Stimulated activated CD4-positive, alpha-beta T cell treated with anti-CD3 and anti-CD28 coated beads, Interleukin-12 subunit alpha, Interleukin-12 subunit beta, amount 100 ng/mL, for 48 hours (primary cell): ENCODE measurements around the gene MRPS22.
A peak's percentile ranks its signal among the peaks of the same experiment; 100 is the strongest.

Experiments used
- DNase-seq, 3 donors: peaks; one replicate each; pipeline ENCODE4 v3.0.0-alpha.2; 2020; ENCODE audit warnings: low read depth in 2 of 3, low spot score in 1 of 3

MRPS22 gene

GRCh38 chr3:139311557-139311956 is 32.3 kb upstream of the MRPS22 start:
- no peak for DNase-seq

DNA sequence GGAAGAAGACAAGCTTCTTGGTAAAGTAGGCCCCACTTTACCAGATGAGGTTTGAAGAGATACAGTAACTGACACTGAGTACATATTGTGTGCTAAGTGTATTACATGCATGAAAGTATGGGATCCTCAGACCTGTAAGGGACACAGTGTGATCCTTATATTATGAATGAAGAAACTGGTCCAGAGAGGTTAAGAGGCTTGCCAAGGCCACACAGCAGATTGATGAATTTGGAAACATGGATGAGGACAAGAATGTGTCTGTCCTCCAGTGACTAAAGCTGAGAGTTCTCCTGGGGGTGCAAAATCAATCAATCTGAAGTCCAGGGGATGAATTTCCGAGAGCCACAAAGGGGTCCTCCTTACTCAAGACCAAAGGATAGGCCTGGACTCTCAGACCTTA is 31.4 kb upstream of the MRPS22 start:
- DNase-seq = no peak

GRCh38 chr3:139312959-139313358 is 30.9 kb upstream of the MRPS22 start:
- DNase-seq = no peak

- DNase-seq = no peak
These were observed 29.9 kb upstream of the MRPS22 start for GRCh38 chr3:139313921-139314320.

DNA sequence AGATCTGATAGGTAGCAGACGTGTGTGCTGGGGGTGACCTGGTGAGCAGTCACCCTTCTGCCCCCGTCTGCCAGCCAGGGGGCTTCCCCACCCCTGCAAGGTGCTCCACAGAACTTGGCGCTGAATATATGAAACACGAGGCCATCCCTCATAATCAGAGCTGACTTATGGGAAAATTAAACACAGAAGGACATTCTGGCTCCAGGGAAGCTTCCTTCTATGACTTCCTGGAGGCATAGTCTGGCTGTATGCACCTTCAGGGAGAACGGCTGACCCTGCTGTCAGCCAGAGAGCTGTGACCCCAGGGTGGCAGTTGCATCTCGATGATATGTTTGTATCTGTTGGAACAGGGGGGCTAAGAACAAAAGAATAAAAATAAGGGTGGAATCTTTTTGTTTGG is 26.6 kb upstream of the MRPS22 start:
- DNase-seq = no peak

- DNase-seq = no peak
These were observed 26.0 kb upstream of the MRPS22 start for GRCh38 chr3:139317660-139318430.

DNA sequence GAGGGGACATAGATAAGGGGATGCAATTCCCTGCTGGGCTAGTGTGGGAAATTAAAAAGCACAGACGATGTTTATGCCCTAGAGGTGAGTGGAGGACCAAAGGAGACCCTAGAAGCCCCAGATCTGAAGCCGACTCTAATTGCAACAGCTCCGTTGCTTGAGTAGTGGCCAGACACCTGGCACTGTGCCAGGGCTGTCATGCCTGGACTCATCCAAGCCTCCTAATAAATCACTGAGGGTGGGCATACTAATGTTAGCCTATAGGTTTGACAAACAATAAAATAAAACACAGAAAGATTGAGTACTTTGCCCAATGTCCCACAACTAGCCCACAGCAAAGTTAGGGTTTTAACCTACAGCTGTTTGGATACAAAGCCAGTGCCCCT is 25.4 kb upstream of the MRPS22 start:
- DNase-seq = no peak

GRCh38 chr3:139318826-139319225 is 25.0 kb upstream of the MRPS22 start:
- DNase-seq = no peak

GRCh38 chr3:139319428-139320402 is 24.1 kb upstream of the MRPS22 start:
- no peak for DNase-seq

DNA sequence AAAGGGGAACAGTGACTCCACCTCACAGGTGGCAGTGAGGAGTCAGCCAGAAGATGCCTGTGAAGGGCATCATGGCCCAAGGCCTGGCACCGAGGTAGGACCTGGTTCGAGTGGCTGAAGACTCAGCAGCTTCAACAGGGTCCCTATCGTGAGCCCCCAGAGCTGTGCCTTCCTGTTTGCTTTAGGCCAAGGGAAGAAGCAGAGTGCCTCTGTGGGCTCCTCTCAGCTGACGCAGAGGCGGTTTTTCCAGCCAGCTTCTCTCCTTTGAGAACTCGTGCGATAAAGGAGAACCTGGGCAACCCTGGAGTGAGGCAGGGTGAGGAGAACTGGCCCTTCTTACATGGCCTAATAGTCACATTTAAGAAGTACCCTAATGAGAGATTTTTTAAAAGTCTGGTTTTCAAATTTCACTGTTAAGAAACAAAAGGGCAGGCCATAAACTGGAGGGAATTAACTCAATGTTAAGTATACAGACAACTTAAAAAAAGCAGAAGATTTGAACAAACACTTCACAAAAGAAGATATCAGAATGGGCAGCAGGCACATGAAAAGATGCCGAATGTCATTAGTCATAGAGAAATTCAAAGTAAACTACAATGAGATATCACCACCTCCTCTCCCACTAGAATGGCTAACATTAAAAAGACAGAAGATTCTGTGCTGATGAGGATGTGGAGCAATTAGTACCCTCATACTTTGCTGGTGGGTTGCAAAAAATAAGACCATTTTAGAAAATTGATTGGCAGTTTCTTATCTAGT is 23.1 kb upstream of the MRPS22 start:
- DNase-seq = no peak

DNA sequence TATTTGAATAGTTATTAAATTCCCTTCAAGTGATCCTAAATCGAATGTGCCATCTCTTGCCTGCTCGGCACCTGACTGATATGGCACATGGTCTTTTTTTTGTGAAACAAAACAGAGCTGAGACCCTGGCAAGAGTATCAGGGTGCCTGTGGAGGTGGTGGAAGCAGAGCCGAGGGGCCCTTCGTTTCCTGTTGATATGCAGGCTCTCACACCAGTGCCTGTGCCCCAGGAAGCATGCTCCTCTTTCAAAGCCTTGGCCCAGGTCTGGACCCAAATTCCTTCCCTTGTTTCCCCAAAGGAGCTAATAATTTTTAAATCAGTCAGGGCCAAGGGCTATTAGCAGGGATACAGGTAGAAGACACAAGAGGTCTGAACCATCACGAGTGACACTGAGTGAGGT is 21.5 kb upstream of the MRPS22 start:
- DNase-seq = no peak

DNA sequence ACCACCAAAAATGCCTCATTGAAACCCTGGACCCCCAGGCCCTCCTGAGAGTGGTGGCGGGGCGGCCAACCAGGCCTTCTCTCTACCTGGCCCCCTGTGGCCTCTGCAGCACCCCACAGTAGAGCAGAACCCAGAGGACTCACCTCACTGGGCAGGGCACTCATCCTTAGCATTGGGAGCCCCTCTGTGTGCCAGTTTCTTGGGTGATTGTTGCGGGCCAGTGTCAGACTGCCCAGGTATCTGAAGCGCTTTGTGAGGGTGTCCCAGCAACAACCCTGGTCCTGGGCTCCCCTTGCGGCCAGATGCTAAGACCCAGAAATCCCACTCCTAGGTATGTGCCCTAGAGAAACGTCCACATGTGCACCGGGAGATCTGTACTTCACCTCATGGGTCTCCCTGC is 20.7 kb upstream of the MRPS22 start:
- DNase-seq = no peak

GRCh38 chr3:139324456-139324855 is 19.4 kb upstream of the MRPS22 start:
- DNase-seq = no peak

DNA sequence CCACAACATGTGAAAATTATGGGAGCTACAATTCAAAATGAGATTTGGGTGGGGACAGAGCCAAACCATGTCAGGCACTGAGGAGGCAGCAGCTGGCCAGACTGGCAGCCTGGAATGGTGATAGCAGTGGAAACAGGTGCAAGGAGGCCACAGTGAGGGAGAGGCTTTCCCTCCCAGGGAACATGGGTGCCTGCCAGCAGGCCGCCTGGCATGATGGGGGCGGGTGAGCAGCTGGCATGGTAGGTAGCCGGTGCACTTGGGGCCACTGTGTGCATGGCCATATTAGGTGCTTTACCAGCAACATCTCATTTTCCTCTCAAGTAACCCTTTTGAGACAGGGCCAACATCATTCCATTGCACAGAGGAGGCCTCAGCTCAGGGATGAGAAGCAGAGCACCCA is 18.3 kb upstream of the MRPS22 start:
- no peak for DNase-seq

GRCh38 chr3:139326131-139326530 is 17.7 kb upstream of the MRPS22 start:
- no peak for DNase-seq

- DNase-seq = no peak
These were observed 17.1 kb upstream of the MRPS22 start for GRCh38 chr3:139326707-139327106.

GRCh38 chr3:139327231-139327630 is 16.6 kb upstream of the MRPS22 start:
- no peak for DNase-seq

DNA sequence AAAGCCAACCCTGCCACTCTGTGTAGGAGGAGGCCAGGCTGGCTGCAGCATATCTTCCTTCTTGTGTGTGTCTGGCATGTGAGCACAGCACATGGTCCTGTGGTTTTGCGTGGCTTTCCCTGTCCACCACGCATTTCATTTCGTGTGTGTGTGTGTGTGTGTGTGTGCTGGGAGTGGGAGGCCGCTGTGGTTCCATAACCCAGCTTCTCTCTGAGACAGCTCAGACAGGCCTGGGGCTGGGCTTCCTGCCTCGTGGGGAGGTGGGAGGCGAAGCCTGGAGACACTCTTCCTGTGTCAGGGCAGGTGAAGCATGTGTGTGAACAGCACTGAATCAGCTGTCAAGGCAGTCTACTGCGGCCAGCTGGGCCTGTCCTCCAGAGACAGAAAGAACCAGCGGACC is 16.0 kb upstream of the MRPS22 start:
- no peak for DNase-seq

- DNase-seq = no peak
These were observed 15.5 kb upstream of the MRPS22 start for GRCh38 chr3:139328356-139328755.

- DNase-seq = peak; percentile 80 to 95 (median 88)
These were observed 14.4 kb upstream of the MRPS22 start for GRCh38 chr3:139329364-139329850.

DNA sequence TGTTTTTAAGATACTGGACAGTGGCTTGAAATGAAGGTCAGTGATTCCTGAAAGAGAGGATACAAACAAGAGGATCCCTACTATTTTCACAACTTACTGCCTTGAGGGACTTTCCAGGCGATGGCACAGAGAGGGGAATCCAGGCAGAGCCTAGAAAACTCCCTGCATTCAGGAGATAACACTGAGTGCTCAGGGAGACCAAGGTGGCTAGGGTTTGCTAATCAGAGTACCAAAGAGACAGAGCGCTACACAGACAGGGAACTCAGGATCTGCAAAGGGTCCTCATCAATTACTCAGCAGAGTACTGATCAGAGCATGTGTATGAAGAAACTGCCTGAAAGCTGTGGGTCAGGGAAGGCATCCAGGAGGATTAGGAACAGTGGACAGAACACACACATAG is 11.7 kb upstream of the MRPS22 start:
- no peak for DNase-seq
